HG03045 (cell line): ENCODE data around the gene LCN10.

Source experiments
- ATAC-seq: cut with Tn5 transposase; IDR thresholded peaks from one replicate; pipeline ENCODE4 v1.9.1; 2021; ENCODE audit warnings: mild to moderate bottlenecking, moderate library complexity; ENCODE audit not compliant: unreplicated experiment

The LCN10 gene

DNA sequence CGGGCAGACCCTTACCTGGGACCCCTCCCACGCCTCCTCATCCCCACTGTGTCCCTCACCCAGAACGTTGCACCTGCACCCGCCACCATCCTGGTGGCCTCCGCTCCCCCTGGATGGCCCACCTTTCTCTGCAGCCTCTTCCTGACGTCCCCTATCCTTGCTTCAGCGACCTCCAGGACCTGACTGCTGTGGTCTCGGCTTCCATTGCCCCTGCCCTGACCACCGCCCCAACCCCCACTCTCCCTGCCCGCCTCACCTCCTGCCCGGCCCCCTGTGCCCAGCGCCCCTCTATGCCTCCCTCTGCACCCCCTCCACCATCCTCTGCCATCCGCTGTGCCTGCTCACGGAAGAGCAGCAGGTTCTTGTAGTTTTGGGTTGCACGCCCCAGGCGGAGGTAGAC, 2.2 kb downstream of the LCN10 start:
- ATAC-seq: no peak

GRCh38 chr9:136740069-136740468, 2.7 kb downstream of the LCN10 start:
- ATAC-seq: no peak

- ATAC-seq: no peak
Observed at GRCh38 chr9:136739509-136739908, 3.2 kb downstream of the LCN10 start.

- no peak for ATAC-seq
Observed at GRCh38 chr9:136738960-136739359, 3.8 kb downstream of the LCN10 start.

DNA sequence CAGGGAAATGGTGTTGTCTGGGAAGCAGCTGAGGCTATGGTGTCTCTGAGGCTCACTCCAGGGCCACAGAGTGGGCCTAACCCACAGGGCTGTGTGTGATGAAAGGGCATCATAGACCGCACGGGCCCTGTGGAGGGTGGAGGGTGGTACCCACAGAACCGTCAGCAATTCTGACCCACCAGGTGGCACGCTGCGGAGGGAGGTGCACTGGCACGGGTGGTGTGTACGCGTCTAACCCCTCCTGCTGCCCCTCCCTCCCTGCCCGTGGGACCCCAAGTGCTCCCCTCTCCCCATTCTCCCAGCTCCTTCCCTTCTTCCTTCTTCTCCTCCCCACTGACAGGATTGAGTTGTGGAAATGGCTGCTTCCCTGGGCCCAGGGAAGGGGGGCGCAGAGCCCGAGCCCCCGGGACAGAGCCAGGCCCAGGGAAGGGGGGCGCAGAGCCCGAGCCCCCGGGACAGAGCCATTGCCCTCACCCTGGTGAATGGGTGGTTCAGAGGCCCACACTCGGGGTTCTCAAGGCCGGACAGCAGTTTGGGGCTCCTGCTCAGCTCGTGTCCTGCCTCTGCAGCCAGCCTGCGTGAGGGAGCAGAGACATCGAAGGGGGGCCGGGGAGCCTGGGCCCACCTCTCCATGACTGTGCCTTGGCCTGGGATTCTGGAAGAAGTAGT, 6.8 kb downstream of the LCN10 start:
- no peak for ATAC-seq

DNA sequence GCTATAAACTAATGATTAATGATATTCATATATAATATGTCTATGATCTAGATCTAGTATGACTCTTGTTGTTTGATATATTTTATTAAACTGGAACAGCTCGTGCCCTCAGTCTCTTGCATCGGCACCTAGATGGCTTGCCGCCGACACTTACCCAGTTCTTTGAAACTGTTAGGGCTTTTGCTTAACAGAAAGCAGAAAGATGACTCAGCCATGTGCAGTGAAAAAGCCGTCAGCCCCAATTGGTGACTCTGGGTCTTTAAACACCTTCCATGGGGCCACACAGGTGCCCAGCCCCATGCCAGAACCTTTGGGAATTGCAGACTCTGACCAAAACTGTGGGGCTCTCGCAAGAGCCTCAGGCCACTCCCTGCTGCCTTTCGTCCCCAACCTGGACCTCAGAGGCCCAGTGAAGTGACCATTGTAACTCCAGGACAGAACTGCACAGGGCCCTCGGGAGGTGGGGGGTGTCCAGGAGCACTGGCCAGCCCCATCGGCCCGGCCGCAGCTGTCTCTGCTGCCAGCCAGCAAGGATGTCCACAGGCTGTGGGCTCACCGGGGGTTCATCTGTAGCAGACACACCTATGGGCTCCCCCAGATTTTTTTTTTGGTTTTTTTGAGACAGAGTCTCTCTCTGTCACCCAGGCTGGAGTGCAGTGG, 7.8 kb downstream of the LCN10 start:
- ATAC-seq: no peak

GRCh38 chr9:136733611-136734010, 9.1 kb downstream of the LCN10 start:
- ATAC-seq: no peak

- no peak for ATAC-seq
Observed at GRCh38 chr9:136732444-136733178, 10.1 kb downstream of the LCN10 start.

DNA sequence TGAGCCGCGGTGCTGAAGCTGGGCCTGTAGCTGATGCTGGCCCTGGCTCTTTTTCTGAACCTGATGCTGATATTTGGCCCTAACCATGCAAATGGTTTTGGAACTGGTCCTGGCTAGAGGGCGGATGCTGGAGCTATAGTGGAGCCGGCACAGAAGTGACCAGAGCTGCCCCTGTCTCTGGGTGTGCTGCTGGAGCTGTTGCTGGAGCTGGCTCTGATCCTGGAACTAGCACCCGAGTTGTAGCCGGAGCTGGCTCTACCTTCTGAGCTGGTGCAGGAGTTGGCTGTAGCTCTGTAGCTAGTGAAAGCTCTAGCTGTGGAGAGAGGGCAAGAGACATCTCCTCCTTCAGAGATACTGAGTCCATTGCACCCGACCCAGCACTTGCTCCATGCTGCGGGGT, 12.8 kb downstream of the LCN10 start:
- no peak for ATAC-seq

- ATAC-seq: no peak
Observed at GRCh38 chr9:136729144-136729543, 13.6 kb downstream of the LCN10 start.

- peak; percentile 18 for ATAC-seq
Observed at GRCh38 chr9:136728548-136729123, 14.1 kb downstream of the LCN10 start.

GRCh38 chr9:136728080-136728547, 14.6 kb downstream of the LCN10 start:
- ATAC-seq: peak; percentile 72

DNA sequence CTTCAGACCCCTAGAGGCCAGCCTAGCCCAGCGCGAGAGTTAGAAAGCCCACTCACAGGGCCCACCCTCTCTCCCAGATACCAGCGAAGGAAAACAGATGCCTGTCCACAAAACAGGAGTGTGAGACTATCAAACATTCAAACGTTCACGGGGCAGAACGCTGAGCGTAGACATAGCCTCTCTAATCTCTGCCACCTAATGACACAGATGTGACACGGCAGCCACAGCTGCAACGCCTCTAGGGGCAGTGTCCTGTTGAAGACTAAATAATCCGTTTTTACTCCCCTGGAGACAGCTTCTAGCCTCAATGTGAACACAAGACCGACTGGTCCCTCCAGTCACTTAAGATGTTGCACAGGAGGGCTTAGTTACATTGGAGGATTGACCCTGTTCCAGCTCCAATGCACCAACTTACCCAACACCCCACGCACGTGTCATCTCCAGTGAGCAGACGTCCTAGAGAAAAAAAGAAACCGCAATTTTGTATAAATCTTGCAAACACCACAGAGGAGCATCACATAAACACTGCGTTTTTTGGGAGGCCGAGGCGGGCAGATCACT, 16.0 kb downstream of the LCN10 start:
- ATAC-seq: no peak

- ATAC-seq: no peak
Observed at GRCh38 chr9:136726118-136726517, 16.6 kb downstream of the LCN10 start.

DNA sequence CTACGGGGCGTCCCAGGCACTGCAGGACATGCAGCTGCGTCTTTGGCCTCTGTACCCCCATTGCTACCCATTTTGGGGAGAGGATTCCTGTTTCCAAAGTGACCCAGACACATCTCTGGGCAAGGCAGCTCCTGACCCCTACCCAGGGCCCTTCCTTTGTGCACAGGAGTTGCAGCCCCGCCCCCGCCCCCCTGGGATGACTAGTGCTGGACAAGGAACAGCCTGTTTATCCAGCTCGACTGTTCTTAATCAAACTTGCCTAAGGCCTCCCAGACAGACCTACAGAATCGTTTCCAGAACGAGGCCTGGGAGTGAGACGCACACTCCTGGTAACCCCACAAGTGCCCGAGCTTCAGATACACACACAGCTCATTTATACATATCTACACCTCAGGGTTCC, 17.1 kb downstream of the LCN10 start:
- ATAC-seq: no peak

GRCh38 chr9:136724772-136725171, 18.0 kb downstream of the LCN10 start:
- ATAC-seq: no peak

GRCh38 chr9:136723989-136724388, 18.8 kb downstream of the LCN10 start:
- no peak for ATAC-seq

- no peak for ATAC-seq
Observed at GRCh38 chr9:136723362-136723976, 19.3 kb downstream of the LCN10 start.

- ATAC-seq: no peak
Observed at GRCh38 chr9:136722969-136723356, 19.8 kb downstream of the LCN10 start.

- no peak for ATAC-seq
Observed at GRCh38 chr9:136722093-136722968, 20.4 kb downstream of the LCN10 start.
